ENCODE data around the gene SCGB1A1. TPM values are rescaled to one million over a fixed set of nuclear protein-coding genes. Genes with fewer than 3 reads are reported as not detected.
A peak's percentile ranks its signal among the peaks of the same experiment; 100 is the strongest.

SCGB1A1 gene
- total RNA-seq, 1 donor from 2014 or later: not detected

GRCh38 chr11:62411524-62411923 lies 7.3 kb upstream of the SCGB1A1 start:
- intact Hi-C loops (cut with DNase I): no loop called here
- DNase-seq (ENCODE audit: missing footprints): no peak
- no peak for ATAC-seq

DNA sequence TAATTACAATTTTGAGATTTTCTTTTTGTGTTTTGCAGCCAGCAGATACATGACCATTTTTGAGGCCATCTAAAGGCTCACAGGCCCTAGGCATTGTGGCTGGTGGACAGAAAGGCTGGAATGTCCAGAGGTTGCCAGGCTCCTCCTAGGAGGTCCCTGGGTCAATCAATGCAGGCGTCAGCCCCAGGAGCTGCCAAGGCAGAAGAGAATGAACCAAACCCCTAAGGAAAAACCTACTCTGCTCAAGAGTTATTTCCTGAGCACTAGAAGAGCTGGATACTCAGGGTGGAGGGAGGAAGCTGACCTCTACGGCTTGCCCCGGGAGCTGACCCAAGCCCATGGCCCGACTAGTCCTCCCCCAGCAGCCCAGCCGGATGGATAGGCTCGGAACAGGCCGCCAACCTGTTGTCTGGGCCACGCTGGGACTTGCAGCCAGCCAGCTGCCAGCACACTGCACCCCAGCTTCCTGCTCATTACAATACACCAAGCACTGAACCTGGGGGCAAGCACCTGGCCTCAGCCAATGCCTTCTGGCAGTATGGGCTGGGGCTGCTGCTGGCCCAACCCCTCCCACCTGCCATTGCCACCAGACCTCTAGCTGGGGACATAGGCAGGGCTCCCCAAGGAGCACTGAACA lies 5.7 kb upstream of the SCGB1A1 start:
- no peak for DNase-seq (ENCODE audit: missing footprints)
- no peak for ATAC-seq
- intact Hi-C loops (cut with DNase I): no loop called here

DNA sequence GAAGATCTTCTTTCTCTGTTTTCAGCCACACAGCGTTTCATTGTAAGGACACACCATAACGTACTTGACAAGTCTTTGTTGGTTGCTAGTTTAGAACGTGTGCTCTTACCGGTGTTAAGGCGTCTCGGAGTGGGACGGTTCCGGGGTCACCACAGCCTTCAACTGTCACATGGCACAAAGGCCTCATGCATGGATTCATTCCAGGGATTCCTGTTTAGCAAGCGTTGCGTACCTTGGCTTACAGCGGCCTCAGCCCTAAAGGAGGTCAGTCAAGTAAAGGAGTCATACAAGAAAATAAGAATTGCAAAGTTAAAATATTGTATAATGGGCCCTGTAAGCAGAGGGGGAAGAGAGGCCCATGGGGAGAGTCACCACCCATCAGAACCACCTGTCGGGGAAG lies 2.2 kb upstream of the SCGB1A1 start:
- ATAC-seq: no peak
- DNase-seq (ENCODE audit: missing footprints): no peak
- intact Hi-C loops (cut with DNase I): no loop called here

DNA sequence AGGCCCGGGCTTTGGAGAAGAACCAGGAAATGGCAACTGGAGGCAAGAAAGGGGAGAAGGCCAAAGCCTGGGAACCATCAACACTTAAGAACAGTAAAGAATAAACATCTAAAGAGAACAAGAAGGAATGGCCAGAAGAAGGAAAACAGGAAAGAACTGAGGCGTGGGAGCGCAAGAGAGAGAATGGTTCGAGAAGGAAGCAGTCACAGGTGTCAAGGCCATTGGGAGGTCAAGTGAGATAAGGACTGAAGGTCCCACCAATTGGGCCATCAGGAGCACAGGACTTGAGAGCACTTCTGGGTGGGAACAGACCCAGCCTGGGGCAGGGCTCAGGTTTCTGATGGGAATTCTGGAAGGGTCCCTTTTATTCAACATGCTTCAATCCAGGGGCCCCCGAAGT lies 697 bp upstream of the SCGB1A1 start:
- DNase-seq (ENCODE audit: missing footprints) (no peak), ATAC-seq (no peak)
- intact Hi-C loops (cut with DNase I): no loop called here

DNA sequence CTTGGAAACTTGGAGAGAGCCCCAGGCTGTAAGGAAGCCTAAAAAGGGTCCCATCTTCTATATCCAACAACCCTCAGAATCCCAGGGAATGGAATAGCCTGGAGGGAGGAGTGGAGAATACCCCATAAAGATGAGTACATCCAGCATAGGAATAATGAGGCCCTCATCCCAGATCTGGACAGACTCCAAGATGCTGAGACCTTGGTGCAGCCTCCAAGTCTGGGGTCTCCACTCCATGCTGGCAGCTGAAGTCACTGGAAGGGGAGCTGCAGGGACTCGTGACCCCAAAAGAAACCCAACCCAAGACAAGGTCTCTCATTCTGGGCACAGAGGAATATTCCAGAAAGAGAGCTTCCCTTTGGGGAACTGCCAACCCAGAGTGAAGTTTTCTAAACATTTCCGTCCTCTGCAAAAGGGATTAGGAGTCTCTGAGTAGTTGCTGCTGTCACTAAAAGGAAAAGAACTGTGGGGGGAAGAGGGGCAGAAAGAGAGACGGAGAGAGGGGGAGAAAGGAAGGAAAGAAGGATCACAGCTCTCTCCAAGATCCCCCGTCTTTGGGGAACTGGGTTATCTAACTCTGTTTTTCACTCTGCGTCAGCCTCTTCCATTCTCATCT lies 589 bp downstream of the SCGB1A1 start:
- ATAC-seq (peak; percentile 39), DNase-seq (ENCODE audit: missing footprints) (no peak)
- intact Hi-C loops (cut with DNase I): no loop called here

- intact Hi-C loops (cut with DNase I): no loop called here
- ATAC-seq (no peak), DNase-seq (ENCODE audit: missing footprints) (no peak)
Measured at GRCh38 chr11:62419943-62420342, 1.1 kb downstream of the SCGB1A1 start.

DNA sequence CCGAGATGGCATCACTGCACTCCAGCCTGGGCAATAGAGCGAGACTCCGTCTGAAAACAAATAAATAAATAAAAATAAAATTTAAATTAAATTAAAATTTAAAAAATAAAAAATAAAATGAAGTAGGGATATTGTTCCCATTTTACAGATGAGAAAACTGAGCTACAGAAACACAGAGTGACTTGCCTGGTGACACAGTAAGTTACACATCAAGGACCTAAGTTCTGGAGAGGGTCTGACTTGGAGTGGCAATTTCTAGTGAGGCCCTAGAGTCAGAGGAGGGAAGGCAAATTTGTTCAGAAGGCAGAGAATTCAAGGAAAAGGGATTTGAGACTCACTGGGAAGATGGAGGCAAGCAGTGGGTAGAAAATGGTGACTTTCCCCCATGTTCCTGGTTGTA lies 2.0 kb downstream of the SCGB1A1 start:
- intact Hi-C loops (cut with DNase I): no loop called here
- ATAC-seq (no peak), DNase-seq (ENCODE audit: missing footprints) (no peak)

- ATAC-seq (no peak), DNase-seq (ENCODE audit: missing footprints) (no peak)
- intact Hi-C loops (cut with DNase I): no loop called here
Measured at GRCh38 chr11:62421996-62422395, 3.2 kb downstream of the SCGB1A1 start.

GRCh38 chr11:62423012-62423411 lies 4.2 kb downstream of the SCGB1A1 start:
- ATAC-seq: no peak
- no peak for DNase-seq (ENCODE audit: missing footprints)
- intact Hi-C loops (cut with DNase I): no loop called here

DNA sequence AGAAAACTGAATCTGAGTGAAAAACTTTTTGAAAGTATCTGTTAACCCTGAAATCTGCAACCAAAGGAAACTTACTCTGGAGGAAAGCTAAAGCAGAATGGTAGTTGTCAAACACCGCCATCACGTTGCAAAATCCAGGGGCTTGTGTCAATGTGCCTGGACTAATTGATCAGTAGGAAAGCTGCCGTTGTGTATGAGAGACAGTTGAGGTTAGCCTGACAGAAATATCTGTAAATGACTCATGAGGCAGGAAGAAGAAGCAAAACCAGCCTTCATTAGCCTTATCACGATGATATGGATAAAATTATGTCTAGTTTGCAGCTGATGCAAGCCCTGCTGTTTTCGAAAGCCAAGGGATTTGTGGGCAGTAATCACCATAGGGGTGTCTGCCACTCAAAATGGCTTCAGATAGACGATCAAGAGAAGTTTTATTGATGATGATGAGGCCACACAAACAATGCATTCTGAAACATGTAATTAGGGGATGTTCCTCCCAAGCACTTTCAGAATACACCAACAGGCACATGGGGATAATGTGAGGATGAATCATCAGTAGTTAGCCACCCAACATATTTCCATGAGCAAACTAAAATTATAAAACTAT lies 8.9 kb downstream of the SCGB1A1 start:
- intact Hi-C loops (cut with DNase I): no loop called here
- no peak for DNase-seq (ENCODE audit: missing footprints)
- ATAC-seq: no peak

GRCh38 chr11:62428871-62429560 lies 10.2 kb downstream of the SCGB1A1 start:
- no peak for ATAC-seq
- DNase-seq (ENCODE audit: missing footprints): no peak
- intact Hi-C loops (cut with DNase I): no loop called here

- ATAC-seq (no peak), DNase-seq (ENCODE audit: missing footprints) (no peak)
- intact Hi-C loops (cut with DNase I): no loop called here
Measured at GRCh38 chr11:62430425-62430824, 11.6 kb downstream of the SCGB1A1 start.

DNA sequence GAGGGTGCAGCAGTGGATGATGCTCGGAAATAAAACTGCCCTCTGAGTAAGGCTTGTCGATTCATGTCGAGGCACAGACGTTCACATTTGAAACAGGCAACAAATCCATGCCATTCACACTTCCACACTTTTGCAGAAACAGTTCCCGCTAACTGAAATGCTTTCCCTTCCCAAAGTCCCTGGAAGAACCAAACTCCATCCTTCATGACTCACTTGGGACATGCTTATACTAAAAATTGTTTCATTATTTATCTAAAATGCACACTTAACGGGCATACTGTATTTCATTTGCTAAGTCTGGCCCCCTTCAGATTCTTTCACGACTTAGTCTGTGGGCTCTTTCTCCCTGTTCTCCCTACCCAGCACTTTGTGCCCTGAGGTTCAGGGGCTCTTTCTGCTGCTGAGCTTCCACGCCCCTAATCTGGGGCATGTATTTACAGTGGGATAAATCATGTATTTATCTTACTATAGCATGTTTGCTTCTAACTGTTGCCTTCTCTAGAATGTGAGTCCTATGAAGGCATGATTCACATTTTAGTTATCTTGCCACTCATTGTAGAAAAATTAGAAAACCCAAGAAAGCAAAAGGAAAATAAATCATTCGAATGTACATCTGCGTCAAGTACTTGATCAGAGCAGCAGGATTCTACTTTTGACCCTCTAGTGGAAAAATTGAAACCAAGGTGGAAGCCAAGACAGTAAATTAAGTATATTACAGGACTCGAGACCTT lies 12.5 kb downstream of the SCGB1A1 start:
- ATAC-seq: no peak
- intact Hi-C loops (cut with DNase I): no loop called here
- no peak for DNase-seq (ENCODE audit: missing footprints)

DNA sequence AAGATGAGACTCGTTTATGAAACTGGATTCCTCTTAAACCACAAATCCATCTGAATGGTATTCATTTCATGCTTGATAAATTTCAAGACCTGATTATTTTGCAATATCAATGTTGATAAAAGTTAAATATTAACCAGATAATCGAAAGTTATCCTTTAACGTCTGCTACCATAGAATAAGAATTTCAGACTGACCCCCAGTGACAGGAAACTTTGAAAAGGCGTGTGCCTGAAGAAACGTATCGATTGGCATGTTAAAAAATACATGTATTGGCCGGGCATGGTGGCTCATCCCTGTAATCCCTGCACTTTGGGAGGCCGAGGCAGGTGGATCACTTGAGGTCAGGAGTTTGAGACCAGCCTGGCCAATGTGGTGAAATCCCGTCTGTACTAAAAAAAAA lies 13.9 kb downstream of the SCGB1A1 start:
- DNase-seq (ENCODE audit: missing footprints): no peak
- intact Hi-C loops (cut with DNase I): no loop called here
- ATAC-seq: no peak

- ATAC-seq: no peak
- no peak for DNase-seq (ENCODE audit: missing footprints)
- intact Hi-C loops (cut with DNase I): no loop called here
Measured at GRCh38 chr11:62433141-62433903, 14.5 kb downstream of the SCGB1A1 start.

- peak; percentile 39 for ATAC-seq
- DNase-seq (ENCODE audit: missing footprints): no peak
- intact Hi-C loops (cut with DNase I): no loop called here
Measured at GRCh38 chr11:62433904-62434276, 15.1 kb downstream of the SCGB1A1 start.

- ATAC-seq: no peak
- intact Hi-C loops (cut with DNase I): no loop called here
Measured at GRCh38 chr11:62435846-62436660, 17.2 kb downstream of the SCGB1A1 start.

DNA sequence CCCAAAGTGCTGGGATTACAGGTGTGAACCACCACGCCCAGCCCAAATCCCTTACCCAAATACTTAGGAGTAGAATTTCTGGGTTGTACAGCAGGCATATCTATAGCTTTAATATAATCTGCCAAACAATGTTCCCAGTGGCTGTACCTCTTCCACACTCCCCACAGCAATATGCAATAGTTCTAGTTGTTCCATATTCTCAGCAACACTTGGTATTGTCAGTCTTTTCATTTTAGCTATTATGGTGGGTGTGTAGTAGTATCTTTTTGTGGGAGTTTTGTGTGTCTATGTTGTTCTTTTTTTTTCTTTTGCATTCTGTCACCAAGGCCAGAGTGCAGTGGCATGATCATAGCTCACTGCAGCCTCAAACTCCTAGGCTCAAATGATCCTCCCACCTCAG lies 18.8 kb downstream of the SCGB1A1 start:
- ATAC-seq: no peak
- intact Hi-C loops (cut with DNase I): no loop called here
- DNase-seq (ENCODE audit: missing footprints): no peak

More at GRCh38 chr11:62435846-62436660, 17.2 kb downstream of the SCGB1A1 start:
- DNase-seq (ENCODE audit: missing footprints): no peak

Data from Right ventricle myocardium inferior (tissue), 1 donor.